H1 (cell line): Measurements from ENCODE around the gene GPR39. TPM values are rescaled to one million over a fixed set of nuclear protein-coding genes. Genes with fewer than 3 reads are reported as not detected.

Experiments
- CTCF ChIA-PET: fragments of 300-600 bp; sonication (Branson Sonifier 250); formaldehyde crosslinking; loops from one replicate; lab custom pipeline; 2021; ENCODE audit not compliant: partially characterized antibody; lab: Charles Lee
- POLR2A ChIA-PET: fragments of 300-600 bp; sonication (Branson Sonifier 250); formaldehyde crosslinking; loops from one replicate; lab custom pipeline; 2021; ENCODE audit warnings: inconsistent platforms; ENCODE audit not compliant: partially characterized antibody; lab: Charles Lee
- DNase-seq, 2 experiments: peaks; one replicate each; pipeline versions ENCODE4 v3.0.0 to v3.0.0-alpha.2; 2010 to 2022; ENCODE audit warnings: low spot score in 2 of 2, low read depth in 1 of 2, mixed read lengths in 1 of 2
- FAIRE-seq: peaks from 2 replicates; lab custom pipeline; 2011; peaks lifted over from hg19 to GRCh38; lab: Jason Lieb, UNC
- H2AFZ ChIP-seq: 2 replicates; pipeline ENCODE4 v1.8.1; 2012; ENCODE audit warnings: low read length, inconsistent platforms
- H2AK5ac ChIP-seq: 2 replicates; pipeline ENCODE4 v1.6.1; 2013; ENCODE audit warnings: low read depth, low read length
- H2BK120ac ChIP-seq: replicated peaks from 2 replicates; pipeline ENCODE3; 2013; ENCODE audit warnings: low read depth, low read length, inconsistent platforms
- H2BK12ac ChIP-seq: 2 replicates; pipeline ENCODE4 v1.6.1; 2013; ENCODE audit warnings: low read depth, low read length
- H2BK15ac ChIP-seq: 2 replicates; pipeline ENCODE4 v1.6.1; 2013; ENCODE audit warnings: low read length
- H2BK20ac ChIP-seq: 2 replicates; pipeline ENCODE4 v1.6.1; 2013; ENCODE audit warnings: low read length
- H2BK5ac ChIP-seq: 2 replicates; pipeline ENCODE4 v1.6.1; 2013; ENCODE audit warnings: low read depth, low read length
- H3K14ac ChIP-seq: 2 replicates; pipeline ENCODE4 v1.6.1; 2013; ENCODE audit warnings: inconsistent platforms; ENCODE audit not compliant: insufficient read length
- H3K18ac ChIP-seq: 2 replicates; pipeline ENCODE4 v1.6.1; 2013; ENCODE audit warnings: low read length; ENCODE audit errors: extremely low read depth
- H3K23ac ChIP-seq: 2 replicates; pipeline ENCODE4 v1.6.1; 2013; ENCODE audit warnings: inconsistent platforms; ENCODE audit not compliant: insufficient read length
- H3K23me2 ChIP-seq: 2 replicates; pipeline ENCODE4 v1.6.1; 2013; ENCODE audit warnings: low read depth, low read length
- H3K27ac ChIP-seq: 2 replicates; pipeline ENCODE4 v1.6.1; 2011; ENCODE audit warnings: low read depth, low read length, inconsistent platforms
- H3K27me3 ChIP-seq, 4 experiments: replicated peaks in 1 of 4; 1 replicate in 1 of 4; 2 replicates in 3 of 4; pipeline versions ENCODE4 v1.6.1 to v1.8.1; 2011 to 2013; ENCODE audit warnings: low read length in 3 of 4, mild to moderate bottlenecking in 3 of 4, inconsistent platforms in 2 of 4, mixed read lengths in 2 of 4, moderate library complexity in 1 of 4; ENCODE audit not compliant: control insufficient read depth in 3 of 4, insufficient read depth in 3 of 4; ENCODE audit errors: extremely low read depth in 1 of 4
- H3K36me3 ChIP-seq, 4 experiments: 2 replicates each; pipeline versions ENCODE4 v1.6.1 to v1.8.1; 2011 to 2013; ENCODE audit warnings: mild to moderate bottlenecking in 4 of 4, low read length in 3 of 4, moderate library complexity in 2 of 4, control low read depth in 1 of 4, inconsistent platforms in 1 of 4; ENCODE audit not compliant: insufficient read depth in 4 of 4, control insufficient read depth in 2 of 4
- H3K4ac ChIP-seq: replicated peaks from 2 replicates; pipeline ENCODE3; 2013; ENCODE audit warnings: low read length, low read depth, mixed read lengths, inconsistent platforms; ENCODE audit not compliant: insufficient read length
- H3K4me1 ChIP-seq, 4 experiments: replicated peaks in 1 of 4; 1 replicate in 1 of 4; 2 replicates in 3 of 4; pipeline versions ENCODE4 v1.6.1 to v1.8.1; 2011 to 2013; ENCODE audit warnings: low read length in 3 of 4, inconsistent platforms in 2 of 4, mixed read lengths in 1 of 4; ENCODE audit not compliant: insufficient read depth in 4 of 4, control insufficient read depth in 3 of 4
- H3K4me2 ChIP-seq, 2 experiments: 2 replicates each; pipeline versions ENCODE4 v1.6.1 to v1.8.1; 2011 to 2013; ENCODE audit warnings: low read depth in 2 of 2, low read length in 2 of 2, control low read depth in 1 of 2, inconsistent platforms in 1 of 2, mild to moderate bottlenecking in 1 of 2; ENCODE audit not compliant: insufficient read depth in 1 of 2
- H3K4me3 ChIP-seq, 4 experiments: fragments of 200-600, 300-600 bp in 1 of 4; sonication (generic), shearing (Covaris generic), sonication (Bioruptor Twin) in 1 of 4; 2 replicates each; pipeline versions ENCODE4 v1.5.1 to v1.8.1; 2011 to 2016; ENCODE audit warnings: low read length in 4 of 4, low read depth in 3 of 4, control low read depth in 2 of 4, inconsistent platforms in 2 of 4, mild to moderate bottlenecking in 2 of 4, mixed read lengths in 1 of 4, moderate library complexity in 1 of 4; ENCODE audit not compliant: insufficient read depth in 2 of 4; ENCODE audit errors: extremely low read depth in 1 of 4
- H3K56ac ChIP-seq: replicated peaks from 2 replicates; pipeline ENCODE3; 2013; ENCODE audit warnings: low read depth, mild to moderate bottlenecking, mixed read lengths, low read length, inconsistent platforms; ENCODE audit not compliant: insufficient read length
- H3K79me1 ChIP-seq: 2 replicates; pipeline ENCODE4 v1.6.1; 2013; ENCODE audit warnings: low read depth, low read length, control low read depth
- H3K79me2 ChIP-seq, 2 experiments: 2 replicates each; pipeline versions ENCODE4 v1.6.1 to v1.8.1; 2012 to 2013; ENCODE audit warnings: low read length in 2 of 2, mild to moderate bottlenecking in 2 of 2, inconsistent platforms in 1 of 2; ENCODE audit not compliant: insufficient read depth in 2 of 2, control insufficient read depth in 1 of 2
- H3K9ac ChIP-seq, 4 experiments: replicated peaks in 1 of 4; 1 replicate in 1 of 4; 2 replicates in 3 of 4; pipeline versions ENCODE4 v1.6.1 to v1.8.1; 2011 to 2013; ENCODE audit warnings: low read depth in 3 of 4, low read length in 3 of 4, control low read depth in 2 of 4, mild to moderate bottlenecking in 2 of 4, moderate library complexity in 2 of 4, inconsistent platforms in 1 of 4; ENCODE audit errors: extremely low read depth in 1 of 4
- H3K9me3 ChIP-seq, 2 experiments: 2 replicates each; pipeline versions ENCODE4 v1.6.1 to v1.8.1; 2012 to 2013; ENCODE audit warnings: mild to moderate bottlenecking in 2 of 2, moderate library complexity in 2 of 2, control low read depth in 1 of 2, inconsistent platforms in 1 of 2, low read depth in 1 of 2, low read length in 1 of 2, mixed read lengths in 1 of 2; ENCODE audit not compliant: insufficient read depth in 2 of 2
- H4K20me1 ChIP-seq, 2 experiments: replicated peaks in 1 of 2; 2 replicates each; pipeline versions ENCODE3 to v1.8.1; 2011 to 2013; ENCODE audit warnings: inconsistent platforms in 2 of 2, low read length in 2 of 2, mild to moderate bottlenecking in 1 of 2; ENCODE audit not compliant: insufficient read depth in 2 of 2, control insufficient read depth in 1 of 2
- H4K5ac ChIP-seq: 2 replicates; pipeline ENCODE4 v1.6.1; 2013; ENCODE audit warnings: low read length, low read depth, mixed read lengths, inconsistent platforms; ENCODE audit not compliant: insufficient read length
- H4K8ac ChIP-seq: 2 replicates; pipeline ENCODE4 v1.8.0; 2013; ENCODE audit warnings: mild to moderate bottlenecking, moderate library complexity, low read length, inconsistent platforms; ENCODE audit not compliant: insufficient read depth; ENCODE audit errors: extremely low read depth
- H4K91ac ChIP-seq: replicated peaks from 2 replicates; pipeline ENCODE3; 2013; ENCODE audit warnings: low read length, mixed read lengths, inconsistent platforms; ENCODE audit not compliant: insufficient read length
- BACH1 ChIP-seq: IDR thresholded peaks from 2 replicates; pipeline ENCODE4 v1.6.1; 2012; ENCODE audit warnings: low read length, improper control_type of control experiment
- CREB1 ChIP-seq: IDR thresholded peaks from 2 replicates; pipeline ENCODE4 v1.6.1; 2012; ENCODE audit warnings: inconsistent platforms
- CTBP2 ChIP-seq: IDR thresholded peaks from 2 replicates; pipeline ENCODE4 v1.7.0; 2011; ENCODE audit warnings: borderline replicate concordance, mild to moderate bottlenecking, moderate library complexity, mixed read lengths, low read length; ENCODE audit not compliant: insufficient read depth, insufficient read length
- EZH2 ChIP-seq: fragments of 200-600 bp; sonication (generic); IDR thresholded peaks from 2 replicates; pipeline ENCODE4 v1.7.1; 2012; ENCODE audit warnings: low read depth, mild to moderate bottlenecking, moderate library complexity, low read length, inconsistent platforms; ENCODE audit not compliant: severe bottlenecking
- PHF8 ChIP-seq: fragments of 200-600 bp; sonication (generic); conservative IDR thresholded peaks from 2 replicates; pipeline ENCODE4 v1.7.1; 2012; ENCODE audit warnings: low read depth, mild to moderate bottlenecking, inconsistent platforms, low read length, moderate library complexity
- RAD21 ChIP-seq, 2 experiments: IDR thresholded peaks in 1 of 2; conservative IDR thresholded peaks in 1 of 2; 2 replicates each; pipeline ENCODE4 v1.6.1; 2011; ENCODE audit warnings: low read depth in 2 of 2, low read length in 2 of 2, improper control_type of control experiment in 1 of 2, inconsistent platforms in 1 of 2, mild to moderate bottlenecking in 1 of 2, moderate library complexity in 1 of 2
- RBBP5 ChIP-seq: IDR thresholded peaks from 2 replicates; pipeline ENCODE4 v1.7.1; 2012; ENCODE audit warnings: low read depth, mild to moderate bottlenecking, inconsistent platforms, low read length, moderate library complexity, borderline replicate concordance
- SUZ12 ChIP-seq: fragments of 200-600 bp; sonication (generic); IDR thresholded peaks from 2 replicates; pipeline ENCODE4 v1.6.1; 2012; ENCODE audit warnings: mild to moderate bottlenecking, inconsistent platforms, low read length, moderate library complexity, mixed read lengths
- TBP ChIP-seq: IDR thresholded peaks from 2 replicates; pipeline ENCODE4 v1.6.1; 2011; ENCODE audit warnings: low read depth, low read length, improper control_type of control experiment
- WGBS, 2 experiments: shearing (Covaris generic) in 1 of 2; methylation state at CpG; one replicate each; pipeline versions ENCODE4 v1.1.6 to v1.1.7; 2013 to 2015; ENCODE audit warnings: low lambda C conversion rate in 2 of 2, mixed read lengths in 2 of 2, inconsistent platforms in 1 of 2, low coverage in 1 of 2, missing lambda C conversion rate in 1 of 2; ENCODE audit not compliant: insufficient replicate concordance in 2 of 2, insufficient coverage in 1 of 2, insufficient read length in 1 of 2; ENCODE audit errors: extremely low coverage in 1 of 2, missing lambda C conversion rate in 1 of 2; 5-methylcytosine and 5-hydroxymethylcytosine counted together
- polyA plus RNA-seq, 7 experiments: library from polyadenylated mRNA; depleted of rRNA in 3 of 7; stranded (reverse) in 5 of 7; unstranded in 2 of 7; fragments of >200 nt in 5 of 7; fragments of 200-250 nt in 2 of 7; gene quantifications; 1 replicate in 5 of 7; 2 replicates in 1 of 7; 4 replicates in 1 of 7; pipeline versions ENCODE4 v1.2.1 to v1.2.3, GENCODE V29; 2011 to 2013; ENCODE audit warnings: missing spikeins in 2 of 7, mixed read lengths in 2 of 7
- total RNA-seq: library from RNA; stranded (reverse); fragmentation: NEBNext Ultra II Directional; extraction: Animal tissue kit (Norgen Biotek cat#: 25700); gene quantifications from 2 replicates; pipeline ENCODE4 v1.2.1, GENCODE V29; 2021

GPR39 gene
- total and polyA plus RNA-seq, 2 of the 8 experiments (the other 6 are each of a cell fraction or from before 2014, with no cell fraction given) = 0.63 to 2.7 TPM

DNA sequence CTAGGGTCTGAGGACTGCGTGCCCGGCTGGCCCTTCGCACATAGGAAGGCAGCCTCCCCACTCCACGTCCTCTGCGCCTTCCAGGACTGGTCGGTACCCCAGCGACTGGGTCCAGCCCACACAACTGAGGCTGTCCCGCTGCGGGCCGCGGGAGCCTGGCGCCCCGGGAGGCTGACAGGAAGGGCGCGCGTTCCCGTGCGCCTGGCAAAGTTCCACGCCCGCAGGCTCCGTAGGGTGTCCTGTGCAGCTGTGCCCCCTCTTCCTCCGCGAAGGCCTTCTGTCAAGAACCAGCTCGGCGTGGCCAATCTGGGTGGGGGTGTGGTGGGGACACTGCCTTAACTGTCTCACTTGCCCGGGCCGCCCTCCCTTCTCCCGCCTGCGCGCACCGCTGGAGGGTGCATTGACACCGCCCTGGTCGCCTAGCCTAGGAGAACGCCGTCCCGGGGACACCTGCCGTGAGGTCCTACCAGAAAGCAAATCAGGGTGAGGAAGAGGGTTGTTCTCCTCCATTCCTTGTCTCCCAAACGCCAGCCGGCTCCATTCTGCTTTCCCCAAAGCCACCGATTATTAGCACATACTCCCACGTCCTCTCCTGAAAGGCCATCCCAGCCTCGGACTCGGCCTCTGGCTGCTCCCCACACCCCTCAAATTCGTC is 254.0 kb downstream of the GPR39 start:
- H3K9me3 ChIP-seq = no peaks in the 10 kb centered on the region
- H4K20me1 ChIP-seq = peaks cover 0 to 4% of the 10 kb centered on the region in 2 experiments
- POLR2A ChIA-PET = no interaction called here
- H3K4me3 ChIP-seq = peak overlapping the region; percentile 44 to 71 (median 68)
- H3K4ac ChIP-seq = no peak overlapping the region
- H2BK120ac ChIP-seq = no peak overlapping the region
- DNase-seq = peak in 1 of 2 experiments; percentile 77
- peaks cover 24% of the 10 kb centered on the region for H3K23me2 ChIP-seq
- peaks cover 14 to 51% (median 45%) of the 10 kb centered on the region in 4 experiments for H3K27me3 ChIP-seq
- H3K4me2 ChIP-seq = peak overlapping the region; percentile 96 to 98
- H3K36me3 ChIP-seq = no peaks in the 10 kb centered on the region
- TF ChIP-seq TBP = no peak
- 0 out of 2 replicates have a peak, but pooled peaks have one; percentile 48 for TF ChIP-seq RBBP5
- no peak for TF ChIP-seq CREB1
- TF ChIP-seq RAD21 (IDR thresholded peaks at IDR 0.05 in 1 of 2, conservative IDR thresholded peaks at IDR 0.05 in 1 of 2; ENCODE audit: low read depth in 2 of 2, low read length in 2 of 2) = no peak; a peak in 1 of 4 replicates
- no peak for TF ChIP-seq PHF8
- no peak for TF ChIP-seq BACH1
- TF ChIP-seq CTBP2 = no peak
- peak; percentile 23; the same call in 1 of the 2 replicates for TF ChIP-seq SUZ12
- TF ChIP-seq EZH2 = peak; percentile 48
- H2BK12ac ChIP-seq = peak overlapping the region; percentile 53; the same call in 1 of the 2 replicates
- H3K18ac ChIP-seq = peak overlapping the region; percentile 17
- no peak overlapping the region for H4K91ac ChIP-seq
- H3K79me1 ChIP-seq = no peaks in the 10 kb centered on the region
- no peak overlapping the region for H3K14ac ChIP-seq
- no peak overlapping the region for H3K9ac ChIP-seq
- FAIRE-seq = no peak
- 2% methylated on average over 39 of the region's 44 CpGs; no CpG with 5 or more reads in 1 of the 2 experiments for WGBS, 2 experiments
- no peak overlapping the region for H3K56ac ChIP-seq
- no peak overlapping the region for H2AK5ac ChIP-seq
- peak overlapping the region; percentile 44; the same call in 1 of the 2 replicates for H2BK5ac ChIP-seq
- H3K27ac ChIP-seq = no peak overlapping the region
- no peak overlapping the region for H2BK20ac ChIP-seq
- no peak overlapping the region for H3K23ac ChIP-seq
- peak overlapping the region; percentile 28; the same call in 1 of the 2 replicates for H4K8ac ChIP-seq
- no peaks in the 10 kb centered on the region for H3K79me2 ChIP-seq
- H4K5ac ChIP-seq = no peak overlapping the region
- peaks cover 0 to 10% (median 3%) of the 10 kb centered on the region in 4 experiments; a peak in 5 of 7 replicates for H3K4me1 ChIP-seq
- CTCF ChIA-PET = interaction anchor here (1.0 to 4.9 kb wide), 5 partner anchors 13 to 497 kb away, joined by 3 to 45 read pairs (median 5); no protein-coding TSS in a partner anchor
- no peak overlapping the region for H2BK15ac ChIP-seq
- peak overlapping the region; percentile 56; the same call in 1 of the 2 replicates for H2AFZ ChIP-seq
